GM12892 (cell line): ENCODE results near the gene NDUFA9.

Source experiments
- POLR2A ChIP-seq: IDR thresholded peaks from 2 replicates; pipeline ENCODE4 v1.6.1; 2011; ENCODE audit warnings: low read depth, low read length, control low read depth
- TAF1 ChIP-seq: IDR thresholded peaks from 2 replicates; pipeline ENCODE4 v1.6.1; 2011; ENCODE audit warnings: low read depth, mild to moderate bottlenecking, control low read depth, low read length, borderline replicate concordance

- peak; percentile 93 for TF ChIP-seq TAF1
- peak; percentile 94 for TF ChIP-seq POLR2A
These were observed at the start of gene NDUFA9, which contains the start of gene AKAP3 for GRCh38 chr12:4648501-4649357.
